Colon (tissue), 2 donors: ENCODE measurements around the gene ANLN.
"Not testable (repeated sequence)": the region's sequence is repeated elsewhere in the genome, so short reads cannot be mapped to it uniquely, and the experiment has no call there.

Experiments used
- FAIRE-seq: peaks from 2 replicates; lab custom pipeline; 2012; peaks lifted over from hg19 to GRCh38; lab: Jason Lieb, UNC
- donor health status: control.
- donor health status: control.

The ANLN gene

GRCh38 chr7:36409180-36409579 is 19.5 kb downstream of the ANLN start:
- no peak for FAIRE-seq

DNA sequence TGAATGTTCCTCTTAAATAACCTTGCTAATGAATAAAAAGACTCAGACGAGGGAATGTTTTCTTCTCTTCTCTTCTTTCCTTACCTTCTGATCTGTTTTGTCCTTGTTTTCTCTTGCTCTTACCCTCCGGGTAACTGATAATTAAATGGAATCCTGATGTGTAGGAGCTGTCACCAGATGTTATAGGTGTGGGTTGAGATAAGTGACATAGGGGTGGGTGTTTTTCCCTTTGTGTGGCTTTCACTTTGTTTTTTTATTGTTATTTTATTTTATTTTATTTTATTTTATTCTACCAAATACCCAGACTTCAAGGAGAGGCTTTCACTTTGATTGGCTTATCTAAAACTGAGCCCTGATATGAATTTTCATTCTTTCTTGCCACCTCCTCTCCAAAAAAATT is 25.5 kb downstream of the ANLN start:
- FAIRE-seq, result no peak

GRCh38 chr7:36416251-36416650 is 26.6 kb downstream of the ANLN start:
- no peak for FAIRE-seq

- FAIRE-seq, result no peak
Observed at GRCh38 chr7:36420307-36420706, 30.6 kb downstream of the ANLN start.

DNA sequence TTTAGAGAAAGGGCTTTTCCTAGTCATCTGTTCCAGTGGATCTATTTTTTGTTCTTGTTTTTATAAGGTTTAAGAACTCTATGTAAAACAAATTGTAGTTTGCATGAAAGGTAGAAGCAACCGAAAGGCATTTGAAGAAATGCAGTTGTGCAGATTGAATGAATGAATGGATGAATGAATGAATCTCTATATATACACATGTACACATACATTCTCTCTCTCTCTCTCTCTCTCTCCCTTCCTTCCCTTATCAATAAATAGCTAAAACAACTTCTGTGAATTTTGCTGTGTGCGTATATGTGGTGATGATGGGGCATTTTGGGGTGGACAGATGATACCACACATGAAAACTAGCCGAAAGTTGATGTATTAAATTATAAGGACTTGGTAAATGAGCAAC is 32.4 kb downstream of the ANLN start:
- FAIRE-seq, result no peak

DNA sequence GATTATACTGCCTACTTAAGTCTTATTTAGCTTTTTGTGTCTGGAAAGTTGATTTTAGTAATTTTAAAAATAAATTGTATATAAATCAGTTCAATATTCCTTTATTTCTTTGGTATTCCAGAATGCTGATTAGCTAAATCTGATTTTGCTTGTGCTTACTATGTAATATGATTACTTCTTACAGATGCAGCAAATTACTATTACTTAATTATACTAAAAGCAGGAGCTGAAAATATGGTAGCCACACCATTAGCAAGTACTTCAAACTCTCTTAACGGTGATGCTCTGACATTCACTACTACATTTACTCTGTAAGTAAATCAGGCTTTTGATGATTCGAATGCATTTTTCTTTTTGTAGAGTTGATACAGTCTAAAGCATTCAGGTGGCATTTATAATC is 34.0 kb downstream of the ANLN start:
- no peak for FAIRE-seq

DNA sequence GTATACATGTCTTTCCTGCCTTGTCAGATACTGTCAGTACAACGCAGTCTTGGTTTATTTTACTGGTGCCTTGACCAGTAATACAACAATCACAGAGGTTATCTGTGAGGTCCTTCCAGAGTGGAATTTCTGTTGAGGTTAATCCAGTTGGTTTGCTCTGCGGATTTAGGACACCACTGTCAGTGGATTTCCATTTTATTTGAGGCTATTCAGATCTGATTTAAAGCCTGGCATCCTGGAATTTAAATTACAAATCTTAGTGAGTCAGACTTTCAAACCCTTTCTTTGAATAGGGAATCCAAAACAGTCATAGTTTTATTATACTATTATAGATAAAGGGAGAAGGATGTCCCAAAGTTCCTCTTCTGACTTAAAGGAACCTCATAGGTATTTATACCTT is 40.5 kb downstream of the ANLN start:
- no peak for FAIRE-seq

- FAIRE-seq, result no peak
Observed at GRCh38 chr7:36430881-36431280, 41.2 kb downstream of the ANLN start.

- FAIRE-seq, result no peak
Observed at GRCh38 chr7:36438211-36438610, 48.5 kb downstream of the ANLN start.

DNA sequence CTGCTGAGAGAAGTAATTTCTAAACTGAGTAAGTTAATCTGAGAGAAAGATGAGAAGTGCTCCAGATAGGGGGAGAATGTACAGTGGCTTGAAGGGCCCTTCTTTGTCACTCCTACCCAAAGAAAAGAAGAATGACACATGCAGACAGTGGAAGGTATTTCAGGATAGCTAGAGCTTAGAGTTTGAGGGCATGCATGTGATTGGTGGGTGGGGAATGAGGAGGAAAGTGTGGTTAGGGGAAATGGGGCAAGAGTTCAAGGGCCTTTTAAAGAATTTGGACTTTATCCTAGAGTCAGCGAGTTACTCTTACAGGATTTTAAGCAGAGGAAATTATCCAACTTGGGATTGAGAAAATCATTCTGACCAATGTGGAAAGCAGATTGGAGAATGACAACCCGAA is 50.0 kb downstream of the ANLN start:
- no peak for FAIRE-seq

DNA sequence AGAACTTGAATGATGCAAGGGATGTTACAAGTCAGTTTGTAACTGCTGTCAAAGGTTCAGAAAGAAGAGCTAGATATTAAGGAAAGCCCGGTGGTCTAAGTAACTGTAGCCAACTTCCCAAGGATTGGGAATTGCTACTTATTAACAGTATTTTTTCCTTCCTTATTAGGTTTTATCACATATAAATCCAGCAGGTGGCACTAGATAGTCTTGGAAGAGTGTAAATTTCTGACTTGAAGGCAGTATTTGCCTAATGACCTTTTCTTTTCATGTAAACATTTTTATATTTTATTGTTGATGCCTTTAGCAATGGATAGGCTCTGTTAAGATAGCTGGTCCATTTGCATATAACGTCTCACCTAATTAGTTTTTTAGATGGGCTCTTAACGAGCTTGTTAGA is 51.2 kb downstream of the ANLN start:
- no peak for FAIRE-seq

GRCh38 chr7:36441344-36442022 is 51.8 kb downstream of the ANLN start:
- no peak for FAIRE-seq

GRCh38 chr7:36448781-36449379 is 59.2 kb downstream of the ANLN start:
- FAIRE-seq, result no peak

- no peak for FAIRE-seq
Observed at GRCh38 chr7:36449685-36450084, 60.0 kb downstream of the ANLN start.

DNA sequence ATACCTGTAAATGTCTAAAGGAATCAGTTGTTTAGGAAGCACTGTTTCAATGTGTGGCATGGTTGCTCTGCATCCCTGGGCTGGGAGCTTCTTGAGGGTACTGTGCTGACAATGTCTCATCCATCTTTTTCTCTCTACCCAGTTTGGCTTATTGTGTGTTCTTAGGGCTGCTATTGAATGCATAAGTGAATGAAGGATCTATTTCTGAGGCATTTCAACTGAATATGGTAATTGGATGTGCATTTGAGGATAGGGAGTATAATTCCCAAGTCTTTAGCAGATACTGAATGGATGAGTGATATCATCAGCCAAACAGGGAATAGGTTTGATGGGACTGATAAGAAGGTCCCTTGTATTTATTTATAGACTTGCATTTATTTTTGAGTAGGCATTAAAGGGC is 64.1 kb downstream of the ANLN start:
- FAIRE-seq, result no peak

- FAIRE-seq, result no peak
Observed at GRCh38 chr7:36455646-36456045, 66.0 kb downstream of the ANLN start.

GRCh38 chr7:36456138-36456537 is 66.5 kb downstream of the ANLN start:
- no peak for FAIRE-seq

- FAIRE-seq, result no peak
Observed at GRCh38 chr7:36456548-36456947, 66.9 kb downstream of the ANLN start.

- no peak for FAIRE-seq
Observed at GRCh38 chr7:36459236-36459960, 69.7 kb downstream of the ANLN start.

GRCh38 chr7:36460811-36461429 is 71.3 kb downstream of the ANLN start:
- FAIRE-seq, result no peak

DNA sequence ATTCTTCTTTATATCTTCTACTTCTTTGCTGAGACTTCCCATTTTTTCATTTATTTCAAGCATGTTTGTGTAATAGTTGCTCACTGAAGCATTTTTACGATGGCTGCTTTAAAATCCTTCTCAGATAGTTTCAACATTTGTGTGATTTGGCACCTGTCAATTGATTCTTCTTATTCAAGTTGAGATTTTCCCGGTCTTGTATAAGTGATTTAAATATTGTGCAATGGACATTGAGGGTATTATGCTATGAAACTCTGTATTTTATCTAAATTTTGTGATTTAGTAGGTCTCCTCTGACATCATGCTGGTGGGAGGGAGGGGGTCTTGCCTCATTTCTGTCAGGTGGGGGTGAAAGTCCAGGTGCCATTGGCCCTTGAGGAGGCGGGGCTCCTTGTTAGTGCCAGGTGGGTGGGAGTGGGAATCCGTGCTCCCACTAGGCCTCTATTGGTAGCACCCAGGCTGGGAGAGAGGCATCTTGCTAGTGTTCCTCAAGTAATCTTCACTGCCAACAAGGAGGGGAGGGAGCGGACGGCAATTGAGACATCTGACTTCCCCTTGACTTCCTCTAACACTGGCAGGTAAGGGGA is 73.0 kb downstream of the ANLN start:
- no peak for FAIRE-seq

- FAIRE-seq, result no peak
Observed at GRCh38 chr7:36464271-36464670, 74.6 kb downstream of the ANLN start.

GRCh38 chr7:36466001-36466400 is 76.3 kb downstream of the ANLN start:
- not testable (repeated sequence) for FAIRE-seq
